D341Med (cell line): ENCODE data around the gene HRAS.

Experiments used
- DNase-seq: peaks from one replicate; pipeline ENCODE4 v3.0.0; 2012; ENCODE audit warnings: low spot score

Gene HRAS

DNA sequence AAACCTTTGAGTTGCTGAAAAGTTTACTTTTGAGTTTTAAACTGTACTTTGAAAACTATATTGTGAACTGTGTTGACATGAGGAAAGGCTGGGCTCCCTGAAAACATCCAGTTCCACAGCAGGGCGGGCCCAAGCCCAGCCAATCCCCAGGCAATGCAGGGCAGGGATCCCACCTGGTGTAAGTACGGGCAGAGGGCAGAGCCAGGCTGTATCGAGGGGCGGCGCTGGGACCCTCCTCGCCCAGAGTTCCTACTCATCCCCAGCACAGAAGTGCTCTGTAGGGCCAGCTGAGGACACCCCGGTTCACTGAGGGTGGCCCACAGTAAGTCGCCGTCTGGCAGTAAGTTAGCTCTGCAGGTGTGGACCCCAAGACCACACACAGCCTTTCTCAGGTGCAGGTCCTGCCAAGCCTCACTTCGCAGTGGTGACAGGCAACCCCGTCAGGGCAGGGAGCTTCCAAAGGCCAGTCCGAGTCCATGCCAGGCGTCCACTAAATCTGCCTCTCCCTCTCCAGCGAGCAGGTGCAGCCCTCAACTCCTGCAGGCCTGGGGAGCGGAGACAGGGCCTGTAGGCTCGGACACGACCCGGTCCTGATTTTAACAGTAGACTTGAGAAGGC lies 31.7 kb upstream of the HRAS start:
- DNase-seq: no peak

DNA sequence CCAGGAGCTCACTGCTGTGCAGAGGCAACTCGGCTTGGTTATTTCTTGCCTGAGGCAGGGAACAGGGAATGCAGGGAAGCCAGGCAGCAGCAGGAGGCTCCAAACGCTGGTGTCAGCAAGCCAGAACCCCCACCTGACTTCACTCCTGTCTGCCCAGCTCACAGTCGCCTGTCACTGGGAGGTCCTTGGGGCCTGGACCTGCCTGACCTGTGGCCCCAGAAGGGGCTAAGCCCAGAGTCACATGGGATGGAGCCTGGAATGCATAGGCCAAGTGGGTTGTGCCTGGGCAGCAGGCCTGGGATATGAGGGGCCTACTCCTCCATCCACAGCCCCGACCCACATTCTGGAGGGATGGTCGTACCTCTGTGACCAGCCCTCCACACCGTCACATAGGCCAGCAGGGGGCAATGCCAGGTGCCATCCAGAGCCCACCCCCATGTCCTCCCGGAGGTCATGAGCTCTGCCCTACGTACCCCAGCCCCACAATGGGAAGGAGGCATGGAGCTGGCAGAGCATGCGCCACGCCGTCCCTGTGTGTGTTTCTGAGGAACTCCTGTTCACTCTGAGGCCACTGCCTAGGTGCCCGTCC lies 30.6 kb upstream of the HRAS start:
- DNase-seq: no peak

DNA sequence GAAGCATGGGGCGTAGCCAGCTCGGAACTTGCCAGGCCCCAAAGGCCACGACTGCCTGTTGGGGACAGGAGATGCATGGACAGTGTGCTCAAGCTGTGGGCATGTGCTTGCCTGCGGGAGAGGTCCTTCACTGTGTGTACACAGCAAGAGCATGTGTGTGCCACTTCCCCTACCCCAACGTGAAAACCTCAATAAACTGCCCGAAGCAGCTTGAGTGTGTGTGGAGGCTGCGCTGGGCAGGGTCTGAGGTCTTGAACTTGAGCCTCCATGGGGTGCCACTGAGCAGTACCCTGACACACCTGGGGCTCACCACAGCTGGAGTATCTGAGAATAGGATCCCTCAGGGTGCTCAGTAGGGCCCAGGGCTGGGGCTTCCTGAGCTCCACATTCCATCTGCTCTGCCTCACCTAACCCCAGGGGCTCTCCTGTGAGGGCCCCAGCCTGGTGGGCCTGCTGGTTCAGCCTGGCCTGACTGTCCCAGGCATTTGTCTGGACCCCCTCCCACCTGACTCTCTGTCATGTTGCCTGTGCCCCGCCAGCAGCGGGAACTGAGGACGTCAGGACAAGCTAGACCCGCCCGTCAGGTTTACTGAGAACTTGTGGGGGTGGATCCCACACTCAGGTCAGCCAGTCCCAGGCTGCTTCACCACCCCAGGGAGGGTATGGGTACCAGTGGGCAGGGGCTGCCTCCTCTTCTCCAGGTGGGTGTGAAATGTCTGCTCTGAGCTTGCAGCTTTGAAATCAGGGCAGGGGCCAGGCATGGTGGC lies 28.6 kb upstream of the HRAS start:
- DNase-seq: no peak

DNA sequence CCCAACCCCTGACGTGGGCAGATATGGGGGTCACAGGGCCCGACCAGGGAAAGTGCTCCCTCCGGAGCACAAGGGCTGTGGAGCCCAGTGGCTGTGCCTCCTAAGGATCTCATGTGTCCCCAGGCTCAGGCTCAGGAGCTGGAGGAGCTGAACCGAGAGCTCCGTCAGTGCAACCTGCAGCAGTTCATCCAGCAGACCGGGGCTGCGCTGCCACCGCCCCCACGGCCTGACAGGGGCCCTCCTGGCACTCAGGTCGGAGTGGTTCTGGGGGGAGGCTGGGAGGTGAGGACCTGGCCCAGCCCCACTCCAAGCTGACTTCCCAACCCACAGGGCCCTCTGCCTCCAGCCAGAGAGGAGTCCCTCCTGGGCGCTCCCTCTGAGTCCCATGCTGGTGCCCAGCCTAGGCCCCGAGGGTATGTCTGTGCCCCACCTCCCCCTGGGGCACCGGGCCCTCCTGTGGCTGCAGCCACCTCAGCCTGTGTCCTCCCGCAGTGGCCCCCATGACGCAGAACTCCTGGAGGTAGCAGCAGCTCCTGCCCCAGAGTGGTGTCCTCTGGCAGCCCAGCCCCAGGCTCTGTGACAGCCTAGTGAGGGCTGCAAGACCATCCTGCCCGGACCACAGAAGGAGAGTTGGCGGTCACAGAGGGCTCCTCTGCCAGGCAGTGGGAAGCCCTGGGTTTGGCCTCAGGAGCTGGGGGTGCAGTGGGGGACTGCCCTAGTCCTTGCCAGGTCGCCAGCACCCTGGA lies 27.9 kb upstream of the HRAS start:
- no peak for DNase-seq

DNA sequence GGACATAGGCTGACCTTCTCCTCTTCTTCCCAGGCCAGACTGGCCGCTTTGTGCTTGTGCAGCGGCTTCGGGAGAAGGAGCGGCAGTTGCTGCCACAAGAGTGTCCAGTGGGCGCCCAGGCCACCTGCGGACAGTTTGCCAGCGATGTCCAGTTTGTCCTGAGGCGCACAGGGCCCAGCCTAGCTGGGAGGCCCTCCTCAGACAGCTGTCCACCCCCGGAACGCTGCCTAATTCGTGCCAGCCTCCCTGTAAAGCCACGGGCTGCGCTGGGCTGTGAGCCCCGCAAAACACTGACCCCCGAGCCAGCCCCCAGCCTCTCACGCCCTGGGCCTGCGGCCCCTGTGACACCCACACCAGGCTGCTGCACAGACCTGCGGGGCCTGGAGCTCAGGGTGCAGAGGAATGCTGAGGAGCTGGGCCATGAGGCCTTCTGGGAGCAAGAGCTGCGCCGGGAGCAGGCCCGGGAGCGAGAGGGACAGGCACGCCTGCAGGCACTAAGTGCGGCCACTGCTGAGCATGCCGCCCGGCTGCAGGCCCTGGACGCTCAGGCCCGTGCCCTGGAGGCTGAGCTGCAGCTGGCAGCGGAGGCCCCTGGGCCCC lies 26.8 kb upstream of the HRAS start:
- no peak for DNase-seq

DNA sequence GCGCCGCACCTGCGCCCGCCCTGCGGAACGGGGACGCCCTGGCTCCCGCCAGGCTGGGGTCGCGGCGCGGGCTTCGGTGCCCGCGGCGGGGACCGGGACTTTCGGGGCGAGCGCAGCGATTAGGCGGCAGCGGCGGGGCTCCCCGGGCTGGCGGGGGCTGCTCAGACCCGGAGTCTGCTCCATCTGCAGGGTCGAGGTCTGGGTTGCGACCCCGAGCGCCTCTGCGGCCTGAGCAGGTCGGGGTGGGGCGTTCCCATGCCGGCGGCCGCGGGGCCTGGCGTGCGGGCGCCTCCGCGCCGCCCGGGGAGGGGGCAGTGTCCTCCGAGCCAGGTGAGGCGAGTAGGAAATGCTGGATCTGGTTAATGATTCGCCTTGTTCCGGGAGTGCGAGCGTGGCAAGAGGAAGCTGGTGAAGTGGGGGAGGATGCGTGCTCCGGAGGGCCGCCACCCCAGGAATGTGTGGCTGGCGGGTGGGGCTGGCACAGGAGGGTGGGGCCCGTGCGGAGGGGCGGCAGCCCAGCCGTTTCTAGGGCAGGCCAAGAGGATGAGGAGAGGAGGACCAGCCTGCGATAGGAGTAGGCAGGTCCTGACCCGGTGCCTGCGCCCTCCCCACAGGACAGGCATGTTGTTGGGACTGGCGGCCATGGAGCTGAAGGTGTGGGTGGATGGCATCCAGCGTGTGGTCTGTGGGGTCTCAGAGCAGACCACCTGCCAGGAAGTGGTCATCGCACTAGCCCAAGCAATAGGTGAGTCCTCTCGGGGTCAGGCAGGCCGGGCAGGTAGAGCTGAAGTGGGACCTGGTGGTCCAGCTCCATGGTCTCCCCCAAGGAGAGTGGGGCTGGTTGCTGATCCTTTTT lies 26.0 kb upstream of the HRAS start:
- DNase-seq: no peak

DNA sequence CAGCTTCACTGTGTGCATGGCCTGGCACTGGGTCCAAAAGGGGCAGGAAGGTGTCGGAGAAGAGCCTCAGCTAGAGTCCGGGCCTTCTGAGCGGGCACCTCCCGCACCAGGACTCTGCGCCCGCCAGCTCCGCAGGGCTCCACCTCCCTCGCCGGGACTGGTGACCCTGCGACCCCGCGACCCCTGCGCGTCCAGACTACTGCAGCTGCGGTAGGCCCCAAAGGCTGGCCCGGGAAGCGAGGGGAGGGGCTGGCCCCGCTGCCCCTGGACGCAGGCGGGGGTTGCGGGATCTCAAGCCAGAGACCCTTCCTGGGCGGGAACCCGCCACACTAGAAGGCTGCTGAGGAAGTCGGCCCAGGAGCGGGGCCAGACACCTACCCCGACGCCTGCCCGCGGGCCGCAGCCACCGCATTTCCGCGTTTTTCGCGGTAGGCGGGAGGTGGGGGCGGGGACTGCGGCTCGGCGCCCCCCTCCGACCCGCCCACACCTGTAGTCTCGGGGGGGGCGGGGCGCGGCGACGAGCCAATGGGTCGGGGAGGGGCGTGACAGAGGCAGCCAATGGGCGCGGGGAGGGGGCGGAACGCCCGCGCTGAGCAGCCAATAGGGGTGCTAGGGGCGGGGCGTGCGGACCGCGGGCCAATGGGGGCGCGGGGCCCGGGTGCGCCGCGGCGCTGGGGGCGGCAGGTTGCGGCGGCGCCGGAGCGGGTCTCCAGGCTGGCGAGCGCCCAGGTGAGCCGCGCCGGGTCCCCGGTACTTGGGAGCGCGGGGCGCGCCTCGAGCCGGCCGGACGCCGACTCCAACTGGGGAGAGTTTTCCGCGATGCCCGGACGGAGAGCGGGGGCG lies 25.1 kb upstream of the HRAS start, which contains the start of the genes LMNTD2 and RASSF7:
TSS of gene LMNTD2 (minus strand) at position 434 of the 843 bp plus-strand sequence. CDS start at position 412, 22 bp downstream.
TSS of gene RASSF7 (plus strand) at position 666 of the 843 bp plus-strand sequence. CDS start 799 bp downstream, outside the sequence.
- DNase-seq: peak; percentile 99

DNA sequence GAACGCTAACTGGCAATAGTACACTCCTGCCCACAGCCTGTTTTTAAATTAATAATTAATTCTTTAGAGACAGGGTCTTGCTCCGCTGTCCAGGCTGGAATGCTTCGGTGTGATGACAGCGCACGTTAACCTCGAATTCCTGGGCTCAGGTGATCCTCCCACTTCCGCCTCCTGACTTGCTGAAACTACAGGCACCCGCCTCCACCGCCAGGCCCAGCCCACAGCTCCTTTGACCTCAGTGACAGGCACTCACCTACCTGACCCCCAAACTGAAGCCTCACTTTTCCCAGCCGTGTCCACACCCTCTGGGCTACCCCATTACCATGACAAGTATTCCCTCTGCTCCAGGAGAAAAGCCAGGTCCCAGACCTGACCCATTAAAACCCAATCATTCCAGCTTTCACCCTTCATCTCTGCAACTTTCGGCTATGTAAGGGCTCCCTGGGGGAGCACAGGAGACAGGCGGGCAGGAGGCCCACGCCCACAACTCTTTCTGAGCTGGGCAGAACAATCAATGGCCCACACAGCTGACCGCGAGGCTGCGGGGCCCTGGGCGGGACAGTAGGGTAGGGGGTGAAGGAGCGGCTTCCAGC lies 24.4 kb upstream of the HRAS start:
- DNase-seq: no peak

DNA sequence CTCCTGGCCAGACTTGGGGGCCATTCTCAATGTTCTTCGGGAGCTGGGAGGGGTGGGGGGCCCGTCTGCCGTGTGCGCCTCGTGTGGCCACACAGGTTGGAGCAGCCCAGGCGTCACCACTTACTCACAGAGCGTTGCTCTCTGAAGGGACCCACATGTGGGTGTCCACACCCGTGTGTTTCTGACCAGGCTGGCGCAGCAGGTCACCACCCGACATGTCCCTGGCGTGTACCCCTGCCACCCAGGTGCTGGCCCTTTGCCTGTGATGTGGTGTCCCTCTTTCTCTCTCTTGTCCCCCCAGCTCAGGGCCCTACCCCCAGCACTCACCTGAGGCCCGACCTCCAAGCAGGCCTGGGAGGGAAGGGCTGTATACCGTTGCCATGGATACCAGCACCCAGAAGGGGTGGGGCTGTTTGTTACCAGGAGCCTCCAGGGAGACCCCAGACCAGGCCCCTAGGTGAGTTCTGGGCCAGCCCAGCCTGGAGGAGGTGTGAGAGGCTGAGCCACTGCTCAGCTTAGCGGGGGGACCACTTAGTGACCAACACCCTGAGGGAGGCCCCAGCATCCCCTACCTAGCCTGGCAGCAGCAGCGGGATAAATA lies 23.7 kb upstream of the HRAS start:
- no peak for DNase-seq

DNA sequence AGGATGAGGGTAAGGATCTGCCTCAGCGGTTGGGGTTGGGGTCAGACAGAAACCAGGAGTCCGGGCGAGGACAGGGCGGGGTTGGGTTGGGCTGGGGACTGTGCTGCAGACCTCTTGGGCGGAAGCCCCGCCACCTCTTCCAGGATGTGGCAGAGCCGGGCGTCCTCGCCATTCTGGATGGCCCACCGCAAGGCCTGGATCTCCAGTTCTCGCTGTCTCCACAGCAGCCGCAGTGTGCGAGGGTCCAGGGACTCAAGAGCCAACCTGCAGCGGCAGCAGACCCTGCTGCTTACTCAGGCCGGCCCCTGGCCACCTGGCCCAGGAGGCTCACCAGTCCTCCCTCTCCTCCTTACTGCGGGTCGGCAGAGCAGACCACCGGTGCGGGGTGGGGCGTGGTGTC lies 23.1 kb upstream of the HRAS start:
- no peak for DNase-seq

DNA sequence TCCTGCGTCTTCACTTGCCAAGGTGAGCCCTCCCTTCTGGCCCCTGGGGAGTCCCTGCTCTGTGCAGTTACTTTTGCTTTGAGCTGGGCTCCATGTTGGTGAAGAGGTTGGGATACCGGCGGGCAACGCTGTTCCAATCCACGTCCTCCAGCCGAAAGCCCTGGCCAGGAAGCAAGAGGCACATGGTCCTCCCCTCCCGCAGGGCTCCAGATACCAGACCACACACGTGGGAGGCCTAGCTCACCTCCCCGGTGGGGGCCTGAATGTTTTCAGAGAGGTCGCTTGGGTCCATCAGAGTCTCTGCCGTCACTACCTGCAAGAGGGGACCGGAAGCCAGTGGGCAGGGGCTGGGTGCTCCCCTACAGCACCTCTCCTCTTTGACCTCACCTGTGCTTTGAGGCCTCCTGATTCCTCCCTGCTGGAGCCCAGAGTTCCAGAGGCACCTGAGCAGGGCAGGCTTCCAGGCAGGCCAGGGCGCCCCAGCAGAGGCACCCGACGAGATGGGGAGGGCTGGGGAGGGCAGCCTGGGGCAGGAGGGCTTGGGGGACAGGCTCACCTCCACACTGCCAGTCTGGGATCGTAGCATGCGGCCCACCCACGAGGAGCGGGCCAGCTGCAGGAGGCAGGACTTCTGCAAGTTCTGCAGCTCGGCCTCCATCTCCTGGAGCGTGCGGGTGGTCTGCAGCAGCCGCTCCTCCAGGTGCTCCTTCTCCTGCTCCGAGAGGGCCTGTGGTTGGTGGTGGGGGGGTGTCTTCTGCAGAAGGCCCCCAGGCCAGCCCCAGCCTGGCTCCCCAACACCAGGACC lies 22.2 kb upstream of the HRAS start:
- no peak for DNase-seq

DNA sequence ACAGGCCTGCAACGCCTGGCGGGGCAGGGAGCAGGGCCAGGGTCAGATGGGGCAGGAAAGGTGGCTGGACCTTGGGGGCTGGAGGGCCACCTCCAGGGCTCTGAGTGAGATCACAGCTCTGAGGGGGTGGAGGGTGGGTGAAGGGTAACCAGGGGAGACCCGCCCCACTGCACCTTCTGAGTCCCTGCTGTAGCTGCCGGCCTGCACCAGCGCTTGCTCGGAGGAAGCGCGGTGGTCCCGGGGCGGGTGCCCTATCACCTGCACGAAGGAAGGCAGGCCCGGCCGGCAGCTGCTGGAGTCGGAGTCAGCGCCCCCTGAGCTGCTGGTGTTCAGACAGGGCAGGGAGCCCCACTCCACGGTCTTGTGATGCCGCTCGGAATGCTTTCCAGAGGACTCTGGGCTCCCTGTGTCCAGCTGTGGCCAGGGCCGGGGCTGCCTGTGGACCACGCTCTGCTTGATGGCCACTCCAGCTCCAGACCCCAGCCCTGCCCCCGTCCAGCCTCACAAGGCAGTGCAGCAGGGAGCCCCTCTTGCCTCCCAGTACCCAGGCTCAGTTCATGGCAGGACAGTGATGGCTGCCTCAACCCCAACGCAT lies 21.4 kb upstream of the HRAS start:
- no peak for DNase-seq

DNA sequence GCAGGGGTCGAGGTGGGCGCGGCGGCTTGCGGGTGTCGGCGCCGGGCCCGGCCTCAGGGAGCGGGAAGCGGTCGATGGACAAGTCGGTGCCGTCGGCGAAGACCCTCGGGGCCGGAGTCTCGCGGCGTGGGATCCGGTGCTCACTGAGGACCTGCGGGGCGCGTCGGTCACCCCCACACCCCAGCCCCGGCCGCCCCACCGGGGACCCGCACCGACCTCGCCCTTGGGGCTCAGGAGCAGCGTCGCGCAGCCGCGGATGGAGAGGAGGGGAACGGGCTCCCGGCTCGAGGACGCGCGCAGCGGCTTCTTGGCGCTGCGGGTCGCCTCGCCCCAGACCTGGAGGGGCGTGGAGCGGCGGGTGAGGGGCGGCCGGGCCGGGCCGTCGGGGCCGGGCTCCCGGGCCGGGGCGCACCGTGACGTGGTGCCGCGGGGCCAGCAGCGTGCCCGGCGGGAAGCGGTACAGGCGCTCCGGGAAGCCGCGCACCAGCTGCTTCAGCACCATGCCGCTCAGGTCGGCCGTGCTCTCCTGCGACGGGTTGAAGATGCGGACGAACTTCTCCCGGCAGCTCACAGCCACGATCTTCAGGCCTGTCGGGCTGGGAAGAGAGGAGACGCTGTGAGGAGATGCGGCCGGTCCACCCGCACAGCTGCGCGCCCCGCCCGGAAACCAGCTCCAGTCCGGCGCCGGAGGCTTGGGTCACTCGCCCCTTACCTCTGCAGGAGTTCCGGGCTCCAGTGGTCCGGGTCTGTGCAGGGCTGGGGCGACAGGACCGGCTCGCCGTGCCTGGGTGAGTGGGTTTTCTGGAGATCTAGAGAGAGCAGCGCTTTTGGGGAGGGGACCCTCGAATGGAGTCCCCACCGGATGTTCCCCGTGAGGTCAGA lies 20.6 kb upstream of the HRAS start:
- DNase-seq: no peak

DNA sequence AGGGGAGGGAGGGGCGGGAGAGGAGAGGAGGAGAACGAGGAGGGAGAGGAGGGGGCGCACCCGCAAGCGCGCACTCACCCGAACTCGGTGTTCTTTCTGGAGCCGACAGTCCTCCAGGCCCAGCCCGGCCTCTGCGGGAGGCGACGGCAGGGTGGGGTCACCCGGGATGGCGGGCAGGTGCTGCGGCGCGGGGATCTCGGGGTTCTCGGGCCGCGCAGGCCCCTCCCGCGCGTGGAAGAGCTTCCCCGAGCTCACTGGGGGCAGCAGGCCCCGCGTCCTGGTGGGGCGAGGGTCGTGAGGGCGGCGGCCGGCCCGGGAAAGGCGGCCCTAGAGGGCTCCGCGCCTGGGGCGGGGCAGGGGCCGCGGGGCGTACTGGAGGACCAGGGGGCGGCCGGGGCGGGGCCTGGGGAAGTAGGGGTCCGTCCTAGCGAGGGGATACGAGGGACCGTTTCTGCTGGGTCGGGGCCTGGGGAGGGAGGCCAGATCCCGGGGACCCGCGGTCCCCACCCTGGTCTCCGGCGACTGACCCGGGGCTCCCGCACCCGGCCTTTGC lies 19.9 kb upstream of the HRAS start:
- DNase-seq: no peak

DNA sequence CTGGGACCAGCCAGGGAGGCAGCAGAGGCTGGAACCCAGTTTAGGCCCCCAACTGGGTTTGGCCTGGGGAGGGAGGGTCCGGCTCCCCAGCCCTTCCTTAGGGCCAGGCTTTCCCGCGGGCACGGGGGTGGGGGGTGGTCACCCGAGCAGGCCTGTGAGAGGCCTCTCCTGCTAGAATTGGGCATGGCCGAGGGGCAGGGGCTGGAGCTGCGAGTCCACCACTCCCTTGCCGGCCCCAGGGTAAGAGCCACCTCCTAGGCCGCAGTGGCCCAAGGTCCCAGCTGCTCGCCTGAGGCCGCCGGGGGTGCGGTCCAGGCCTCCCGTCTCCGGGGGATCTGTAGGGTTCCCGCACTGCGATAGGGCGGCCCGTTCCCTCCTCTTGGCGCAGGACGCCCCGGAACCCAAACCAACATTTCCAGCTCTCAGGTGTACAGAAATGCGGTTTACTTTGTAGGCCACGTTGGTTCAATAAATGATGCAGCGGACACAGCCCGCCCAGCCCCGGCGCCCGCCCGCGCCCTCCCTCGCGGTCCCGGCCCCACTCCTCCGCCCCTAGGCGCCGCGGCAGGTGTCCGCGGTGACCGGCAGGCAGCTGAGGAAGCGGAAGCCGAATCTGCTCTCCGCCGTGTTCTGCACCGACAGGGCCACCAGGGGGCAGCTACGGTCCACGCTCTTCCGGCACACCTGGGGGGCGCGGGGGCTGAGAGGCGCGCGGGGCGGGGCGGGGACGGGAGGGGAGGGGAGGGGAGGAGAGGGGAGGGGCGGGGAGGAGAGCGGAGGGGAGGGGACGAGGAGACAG lies 19.3 kb upstream of the HRAS start:
- peak; percentile 89 for DNase-seq

DNA sequence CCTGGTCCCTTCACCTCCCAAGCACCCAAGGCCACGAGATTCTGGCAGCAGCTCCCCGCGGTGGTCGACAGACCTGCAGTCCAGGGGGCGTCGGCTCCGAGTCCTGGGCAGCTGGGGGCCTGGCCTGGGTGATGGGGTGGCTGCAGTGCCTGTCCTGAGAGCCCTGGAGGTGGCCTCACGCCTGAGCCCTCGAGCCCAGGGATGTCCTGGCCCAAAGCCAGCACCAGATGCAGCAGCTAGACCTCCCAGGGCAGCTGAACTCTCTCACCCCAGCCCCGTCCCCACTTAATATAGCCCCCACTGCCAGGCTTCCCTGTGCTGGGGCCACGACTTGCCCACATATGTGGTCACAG lies 18.6 kb upstream of the HRAS start:
- no peak for DNase-seq
